ENCODE results near the gene PQBP1.

Gene PQBP1

DNA sequence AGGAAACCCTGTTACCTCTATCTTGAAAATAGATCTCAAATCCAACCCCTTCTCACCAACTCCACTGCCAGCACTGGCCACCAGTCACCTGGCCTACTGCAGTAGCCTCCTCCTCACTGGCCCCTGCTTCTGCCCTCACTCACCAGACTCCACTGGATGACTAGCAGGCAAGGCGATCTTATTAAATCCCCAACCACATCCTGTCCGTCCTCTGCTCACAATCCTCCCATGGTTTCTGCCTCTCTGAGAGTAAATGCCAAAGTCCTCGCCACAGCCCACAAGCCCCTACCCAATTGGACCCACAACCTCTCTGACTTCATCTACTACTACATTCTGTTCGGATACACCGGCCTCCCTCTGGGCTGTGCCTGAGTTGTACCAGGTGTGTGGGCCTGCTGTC is 26.5 kb downstream of the PQBP1 start:
- DNase-seq (ENCODE audit: low spot score) = no peak

- no peak for DNase-seq (ENCODE audit: low spot score)
Measured at GRCh38 chrX:48927123-48927522, 29.4 kb downstream of the PQBP1 start.

DNA sequence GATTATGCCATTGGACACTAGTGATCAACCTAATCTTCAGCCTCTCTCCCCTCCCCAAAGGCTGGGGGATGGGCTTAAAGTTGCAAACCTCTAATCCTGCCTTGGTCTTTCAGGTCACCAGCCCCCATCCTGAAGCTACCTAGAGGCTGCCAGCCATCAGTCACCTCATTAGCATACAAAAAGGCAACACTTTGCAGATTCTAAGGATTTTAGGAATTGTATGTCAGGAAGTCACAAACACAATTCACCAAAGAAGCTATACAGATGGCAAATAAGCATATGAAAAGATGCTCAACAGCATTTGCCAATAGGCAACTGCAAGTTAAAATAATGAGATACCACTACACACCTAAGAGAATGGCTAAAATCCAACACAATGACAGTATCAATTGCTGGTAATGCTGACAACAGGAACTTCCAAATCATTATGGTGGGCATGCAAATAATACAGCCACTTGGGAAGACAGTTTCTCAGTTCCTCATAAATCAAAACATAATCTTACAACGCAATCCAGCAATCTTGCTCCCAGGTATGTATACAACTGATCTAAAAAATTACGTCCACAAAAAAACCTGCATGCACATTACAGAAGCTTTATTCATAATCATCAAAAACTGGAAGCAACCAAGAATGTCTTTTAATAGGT is 30.1 kb downstream of the PQBP1 start:
- DNase-seq (ENCODE audit: low spot score) = no peak

- no peak for DNase-seq (ENCODE audit: low spot score)
Measured at GRCh38 chrX:48933757-48934156, 36.0 kb downstream of the PQBP1 start.

- DNase-seq (ENCODE audit: low spot score) = no peak
Measured at GRCh38 chrX:48934581-48935300, 37.0 kb downstream of the PQBP1 start.

GRCh38 chrX:48935301-48935670 is 37.6 kb downstream of the PQBP1 start:
- DNase-seq (ENCODE audit: low spot score) = no peak

- DNase-seq (ENCODE audit: low spot score) = no peak
Measured at GRCh38 chrX:48936429-48937053, 38.8 kb downstream of the PQBP1 start.

DNA sequence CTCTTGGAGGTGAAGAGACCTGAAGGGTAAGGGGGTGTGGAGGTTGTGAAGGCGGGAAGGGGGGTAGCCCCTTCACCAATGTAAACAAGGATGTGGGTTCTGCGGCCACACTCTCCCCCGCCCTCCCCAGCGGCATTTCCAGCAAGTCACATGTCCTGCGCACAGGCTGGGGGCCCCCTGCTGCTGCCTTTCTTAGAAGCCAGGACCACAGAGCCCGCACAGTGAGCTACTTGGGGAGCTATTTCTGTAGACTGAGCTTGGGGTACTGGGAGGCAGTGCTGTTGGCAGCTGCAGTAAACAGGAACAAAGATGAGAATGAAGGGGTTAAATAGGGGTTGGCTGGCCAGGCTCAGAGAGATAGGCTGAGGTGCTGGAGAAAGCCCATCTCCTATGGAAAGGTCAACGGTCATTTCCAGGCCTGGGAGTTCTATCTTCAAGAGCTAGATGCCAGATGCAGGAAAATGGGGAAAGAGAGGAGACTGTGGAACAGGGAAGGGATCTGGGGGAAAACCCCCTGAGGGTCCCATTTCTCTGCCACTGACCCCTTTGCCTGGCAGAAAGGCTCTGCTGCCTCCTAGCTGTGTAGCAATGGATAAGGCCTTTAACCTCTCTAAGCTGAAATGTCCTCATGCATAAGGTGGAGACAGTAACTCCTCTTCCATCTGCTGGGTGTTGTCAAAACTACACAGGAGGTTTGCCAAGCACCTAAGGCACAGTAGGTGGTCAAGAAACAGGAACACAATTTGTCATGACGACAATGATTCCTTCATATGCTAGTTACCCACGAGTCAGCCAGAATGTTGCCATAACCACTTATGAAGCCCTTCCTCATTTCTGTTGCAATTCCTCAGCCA is 39.6 kb downstream of the PQBP1 start:
- no peak for DNase-seq (ENCODE audit: low spot score)

DNA sequence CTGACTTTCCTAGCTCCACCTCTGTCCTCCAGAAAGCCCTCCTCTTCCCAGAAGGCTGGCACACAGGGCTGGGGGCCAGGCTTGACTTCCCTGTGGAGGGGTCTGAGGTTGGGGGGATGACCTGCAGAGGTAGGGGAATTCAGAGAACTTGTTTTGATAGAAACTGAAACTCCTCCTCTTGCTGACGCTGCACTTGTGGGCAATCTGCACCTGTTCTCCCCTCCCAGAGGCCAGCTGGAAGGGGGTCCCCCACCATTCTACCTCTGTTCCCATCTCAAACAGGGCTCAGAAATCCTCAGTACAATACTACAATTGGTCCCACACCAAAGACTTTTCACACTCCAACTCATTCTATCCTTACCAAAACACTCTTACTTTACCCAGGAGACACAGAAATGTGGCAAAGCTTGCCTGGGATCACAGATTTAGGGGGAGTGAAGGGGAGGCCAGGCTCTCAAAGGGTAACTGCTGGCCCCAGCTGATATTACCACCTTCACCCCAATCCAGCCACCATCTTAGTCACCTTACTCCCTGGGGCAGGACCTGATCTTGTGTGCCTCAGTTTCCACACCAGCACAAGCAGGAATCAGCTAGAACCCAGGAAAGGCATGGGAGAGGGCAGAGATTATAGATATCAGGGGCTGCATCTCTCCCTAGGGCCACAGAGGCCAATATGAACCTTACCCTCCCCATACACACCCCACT is 41.1 kb downstream of the PQBP1 start:
- no peak for DNase-seq (ENCODE audit: low spot score)

- no peak for DNase-seq (ENCODE audit: low spot score)
Measured at GRCh38 chrX:48939524-48940228, 41.9 kb downstream of the PQBP1 start.

DNA sequence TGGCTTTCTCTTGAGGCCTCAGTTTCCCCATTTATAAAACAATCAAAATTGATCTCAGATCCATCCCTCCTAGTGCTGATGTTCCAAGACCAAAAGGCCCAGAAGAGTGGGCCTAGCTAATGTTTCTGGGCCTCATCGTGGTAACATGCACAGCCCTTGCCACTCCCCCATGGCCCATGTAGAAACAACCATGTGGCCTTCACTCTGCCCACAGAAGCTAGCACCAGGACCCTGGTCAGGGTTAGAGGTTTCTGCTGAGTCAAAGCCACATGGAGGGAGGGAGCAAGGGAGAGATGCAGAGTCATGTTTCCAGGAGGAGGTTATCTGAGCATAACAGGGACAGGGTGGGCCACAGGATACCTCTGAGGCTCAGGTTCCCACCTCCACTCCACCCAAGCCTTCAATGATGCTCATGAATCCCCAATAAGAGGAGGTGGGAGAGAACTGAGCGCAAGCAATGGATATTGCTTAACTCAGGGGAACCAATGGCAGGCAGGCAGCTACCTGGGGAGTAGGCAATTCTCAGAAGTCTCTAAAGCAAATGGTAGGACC is 42.8 kb downstream of the PQBP1 start:
- no peak for DNase-seq (ENCODE audit: low spot score)

DNA sequence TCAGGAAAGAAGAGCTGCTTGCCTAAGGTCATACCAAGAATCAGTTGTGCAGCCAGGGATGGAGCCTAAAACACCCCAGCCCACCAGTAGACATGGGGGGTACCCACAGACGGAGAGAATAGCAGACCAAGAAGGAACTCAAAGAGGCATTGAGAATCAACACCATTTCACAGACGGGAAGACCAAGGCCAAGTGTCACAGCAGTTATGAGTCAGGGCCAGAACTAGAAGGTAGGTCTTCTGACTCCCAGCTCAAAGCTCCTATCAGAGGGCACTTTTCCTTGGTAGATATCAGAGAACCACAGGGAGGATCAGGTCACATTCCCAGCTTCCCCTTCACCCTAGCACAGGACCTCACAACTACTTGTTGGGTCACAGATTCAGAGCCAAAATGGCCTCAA is 45.2 kb downstream of the PQBP1 start:
- no peak for DNase-seq (ENCODE audit: low spot score)

DNA sequence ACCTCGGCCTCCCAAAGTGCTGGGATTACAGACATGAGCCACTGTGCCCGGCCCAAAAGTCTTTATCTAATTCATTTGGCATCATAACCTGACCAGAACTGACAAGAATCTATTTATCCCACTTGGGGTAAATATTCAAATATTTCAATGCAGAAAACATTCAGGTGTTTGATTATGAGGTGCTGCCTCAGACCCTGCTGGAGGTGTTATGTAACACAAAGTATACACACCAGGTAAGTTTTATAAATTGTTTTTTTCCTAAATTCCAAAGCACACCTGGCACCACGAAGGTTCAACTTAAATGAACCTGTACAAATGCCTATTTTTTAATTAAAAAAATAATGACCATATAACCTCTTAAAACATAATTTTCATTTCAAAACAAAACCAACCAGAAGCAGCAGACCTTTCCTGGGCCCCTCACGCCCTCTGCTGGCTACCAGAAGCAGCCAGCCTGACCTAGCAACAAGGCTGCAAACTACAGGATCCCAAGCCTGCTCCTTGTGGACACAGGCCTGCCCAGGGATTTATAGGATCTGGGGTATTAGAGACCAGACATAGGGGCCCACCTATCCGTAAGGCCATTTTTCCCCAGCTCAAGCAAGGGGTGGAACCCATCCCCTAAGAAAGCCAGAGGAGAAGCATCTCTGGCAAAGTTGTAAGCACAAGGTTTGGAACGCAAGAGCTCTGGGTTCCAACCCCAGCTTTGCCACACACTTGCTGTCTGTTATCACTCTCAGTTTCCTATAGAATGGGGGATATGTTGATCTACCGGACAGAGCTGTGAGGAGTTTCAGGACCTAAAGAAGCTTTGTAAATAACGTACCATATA is 48.0 kb downstream of the PQBP1 start:
- peak; percentile 80 for DNase-seq (ENCODE audit: low spot score)

- DNase-seq (ENCODE audit: low spot score) = no peak
Measured at GRCh38 chrX:48948589-48948988, 50.9 kb downstream of the PQBP1 start.

All from AG08395 (cell line).